Neuronal stem cell (in vitro differentiated cells): ENCODE data around the gene MOCOS.
"Not testable (repeated sequence)": the region's sequence is repeated elsewhere in the genome, so short reads cannot be mapped to it uniquely, and the experiment has no call there.

Source experiments
- DNase-seq: peaks from one replicate; pipeline ENCODE4 v3.0.0-alpha.2; 2013; ENCODE audit warnings: low spot score
- H2AFZ ChIP-seq: one replicate; pipeline ENCODE4 v1.6.1; 2013; ENCODE audit warnings: mild to moderate bottlenecking, low read length, inconsistent platforms
- H2AK5ac ChIP-seq: 2 replicates; pipeline ENCODE4 v1.6.1; 2013; ENCODE audit warnings: low read depth, mild to moderate bottlenecking, inconsistent platforms, low read length, moderate library complexity, mixed read lengths
- H2BK120ac ChIP-seq: 2 replicates; pipeline ENCODE4 v1.6.1; 2013; ENCODE audit warnings: low read depth, mild to moderate bottlenecking, inconsistent platforms, low read length, moderate library complexity, mixed read lengths
- H2BK12ac ChIP-seq: one replicate; pipeline ENCODE4 v1.6.1; 2013; ENCODE audit warnings: low read length, inconsistent platforms
- H2BK15ac ChIP-seq: 2 replicates; pipeline ENCODE4 v1.6.1; 2013; ENCODE audit warnings: mild to moderate bottlenecking, low read length, inconsistent platforms, mixed read lengths
- H2BK5ac ChIP-seq: one replicate; pipeline ENCODE4 v1.6.1; 2013; ENCODE audit warnings: inconsistent platforms, mild to moderate bottlenecking, low read length, moderate library complexity
- H3K14ac ChIP-seq: one replicate; pipeline ENCODE4 v1.6.1; 2013; ENCODE audit warnings: low read length, inconsistent platforms
- H3K18ac ChIP-seq: 2 replicates; pipeline ENCODE4 v1.6.1; 2013; ENCODE audit warnings: low read length, inconsistent platforms
- H3K23ac ChIP-seq: 2 replicates; pipeline ENCODE4 v1.6.1; 2013; ENCODE audit warnings: low read depth, mild to moderate bottlenecking, mixed read lengths, low read length, inconsistent platforms; ENCODE audit not compliant: poor library complexity
- H3K27ac ChIP-seq: replicated peaks from 3 replicates; pipeline ENCODE4 v1.5.1; 2013; ENCODE audit warnings: low read length, inconsistent platforms
- H3K27me3 ChIP-seq, 3 experiments: 2 replicates each; pipeline ENCODE4 v1.6.1; 2013; ENCODE audit warnings: low read length in 3 of 3, mild to moderate bottlenecking in 2 of 3, inconsistent platforms in 1 of 3, low read depth in 1 of 3, mixed read lengths in 1 of 3, moderate library complexity in 1 of 3; ENCODE audit not compliant: control insufficient read depth in 3 of 3, insufficient read depth in 3 of 3
- H3K36me3 ChIP-seq, 2 donors: replicated peaks in 1 of 2; 2 replicates each; pipeline ENCODE4 v1.6.1; 2013; ENCODE audit warnings: low read length in 2 of 2; ENCODE audit not compliant: control insufficient read depth in 2 of 2, insufficient read depth in 2 of 2
- H3K4ac ChIP-seq: 2 replicates; pipeline ENCODE4 v1.6.1; 2013; ENCODE audit warnings: inconsistent platforms, mild to moderate bottlenecking, low read length, moderate library complexity
- H3K4me1 ChIP-seq, 2 donors: 1 replicate in 1 of 2; 2 replicates in 1 of 2; pipeline ENCODE4 v1.6.1; 2013; ENCODE audit warnings: low read length in 2 of 2, low read depth in 1 of 2; ENCODE audit not compliant: control insufficient read depth in 2 of 2, insufficient read depth in 1 of 2
- H3K4me2 ChIP-seq: one replicate; pipeline ENCODE4 v1.6.1; 2013; ENCODE audit warnings: mild to moderate bottlenecking, low read length, inconsistent platforms; ENCODE audit not compliant: insufficient read depth, poor library complexity, severe bottlenecking
- H3K4me3 ChIP-seq, 2 donors: 2 replicates each; pipeline ENCODE4 v1.5.1; 2013; ENCODE audit warnings: low read length in 2 of 2, mild to moderate bottlenecking in 2 of 2, inconsistent platforms in 1 of 2, moderate library complexity in 1 of 2
- H3K79me1 ChIP-seq: one replicate; pipeline ENCODE4 v1.6.1; 2013; ENCODE audit warnings: low read depth, mild to moderate bottlenecking, inconsistent platforms, low read length, moderate library complexity
- H3K9ac ChIP-seq: one replicate; pipeline ENCODE4 v1.6.1; 2013; ENCODE audit warnings: mild to moderate bottlenecking, low read depth, low read length, inconsistent platforms; ENCODE audit not compliant: poor library complexity
- H3K9me3 ChIP-seq, 2 donors: replicated peaks in 1 of 2; 2 replicates each; pipeline versions ENCODE3 to v1.6.1; 2013; ENCODE audit warnings: low read length in 2 of 2, mild to moderate bottlenecking in 2 of 2, inconsistent platforms in 1 of 2, low read depth in 1 of 2, mixed read lengths in 1 of 2, moderate library complexity in 1 of 2; ENCODE audit not compliant: control insufficient read depth in 2 of 2, insufficient read depth in 1 of 2
- H4K8ac ChIP-seq: one replicate; pipeline ENCODE4 v1.6.1; 2013; ENCODE audit warnings: low read depth, mild to moderate bottlenecking, inconsistent platforms, low read length, moderate library complexity
- H4K91ac ChIP-seq: one replicate; pipeline ENCODE4 v1.6.1; 2013; ENCODE audit warnings: low read length, low read depth, mild to moderate bottlenecking, inconsistent platforms; ENCODE audit not compliant: poor library complexity
- WGBS, 2 donors: extraction: QIAGEN DNeasy Blood & Tissue Kit; methylation state at CpG; one replicate each; pipeline ENCODE4 v1.1.7; 2013; ENCODE audit warnings: missing lambda C conversion rate in 2 of 2, mixed read lengths in 1 of 2; ENCODE audit not compliant: insufficient read length in 2 of 2, insufficient replicate concordance in 1 of 2; ENCODE audit errors: extremely low coverage in 2 of 2; 5-methylcytosine and 5-hydroxymethylcytosine counted together

The MOCOS gene

GRCh38 chr18:36207969-36208368, 20.7 kb downstream of the MOCOS start:
- not testable (repeated sequence) for H3K27ac ChIP-seq, H2BK12ac ChIP-seq, H2AK5ac ChIP-seq, H3K23ac ChIP-seq, H3K9ac ChIP-seq, H3K4me1 ChIP-seq, H3K4ac ChIP-seq, DNase-seq, H2BK120ac ChIP-seq, H3K4me3 ChIP-seq, H3K36me3 ChIP-seq, H3K9me3 ChIP-seq, H2BK5ac ChIP-seq, H2AFZ ChIP-seq, H3K27me3 ChIP-seq, H3K14ac ChIP-seq, H3K79me1 ChIP-seq, H2BK15ac ChIP-seq, H4K91ac ChIP-seq, H3K18ac ChIP-seq, H4K8ac ChIP-seq, H3K4me2 ChIP-seq
- WGBS, 2 donors, result no CpG with 5 or more reads among the region's 2 CpGs

- Histone ChIP-seq H3K79me1 (no peaks in the 10 kb centered on the region), H3K4ac (no peak overlapping the region), H3K9me3 (peaks cover 0 to 2% of the 10 kb centered on the region in 2 donors), H2AK5ac (no peak overlapping the region), H3K36me3 (no peaks in the 10 kb centered on the region), H2BK12ac (no peak overlapping the region), H2AFZ (no peak overlapping the region), H2BK120ac (no peak overlapping the region), H3K23ac (no peak overlapping the region), H4K91ac (no peak overlapping the region), H3K27me3 (no peaks in the 10 kb centered on the region), H4K8ac (no peak overlapping the region), H2BK5ac (no peak overlapping the region), H3K14ac (no peak overlapping the region), H3K18ac (no peak overlapping the region), H3K4me1 (peaks cover 0 to 2% of the 10 kb centered on the region in 2 donors), H3K9ac (no peak overlapping the region), H2BK15ac (no peak overlapping the region), H3K4me3 (no peak overlapping the region), H3K27ac (no peak overlapping the region), H3K4me2 (no peak overlapping the region)
- WGBS, 2 donors, result no CpG with 5 or more reads among the region's 6 CpGs
- no peak for DNase-seq
These were observed 24.3 kb downstream of the MOCOS start for GRCh38 chr18:36211612-36212065.

GRCh38 chr18:36212301-36213171, 25.2 kb downstream of the MOCOS start:
- H2BK15ac ChIP-seq, result no peak overlapping the region
- H2BK5ac ChIP-seq, result no peak overlapping the region
- no peak overlapping the region for H3K23ac ChIP-seq
- no peak overlapping the region for H3K27ac ChIP-seq
- H3K79me1 ChIP-seq, result no peaks in the 10 kb centered on the region
- no peak overlapping the region for H3K4me3 ChIP-seq
- H3K4me1 ChIP-seq, result peaks cover 0 to 2% of the 10 kb centered on the region in 2 donors
- H3K4ac ChIP-seq, result no peak overlapping the region
- no peak for DNase-seq
- no peak overlapping the region for H4K8ac ChIP-seq
- no peak overlapping the region for H3K14ac ChIP-seq
- H2AK5ac ChIP-seq, result no peak overlapping the region
- H2AFZ ChIP-seq, result peak overlapping the region; percentile 57
- no peak overlapping the region for H3K9ac ChIP-seq
- H2BK12ac ChIP-seq, result no peak overlapping the region
- no peaks in the 10 kb centered on the region for H3K36me3 ChIP-seq
- no peak overlapping the region for H2BK120ac ChIP-seq
- H3K18ac ChIP-seq, result no peak overlapping the region
- WGBS, 2 donors, result no CpG with 5 or more reads among the region's 13 CpGs
- H3K27me3 ChIP-seq, result no peaks in the 10 kb centered on the region
- H4K91ac ChIP-seq, result no peak overlapping the region
- peaks cover 0 to 2% of the 10 kb centered on the region in 2 donors for H3K9me3 ChIP-seq
- no peak overlapping the region for H3K4me2 ChIP-seq

DNA sequence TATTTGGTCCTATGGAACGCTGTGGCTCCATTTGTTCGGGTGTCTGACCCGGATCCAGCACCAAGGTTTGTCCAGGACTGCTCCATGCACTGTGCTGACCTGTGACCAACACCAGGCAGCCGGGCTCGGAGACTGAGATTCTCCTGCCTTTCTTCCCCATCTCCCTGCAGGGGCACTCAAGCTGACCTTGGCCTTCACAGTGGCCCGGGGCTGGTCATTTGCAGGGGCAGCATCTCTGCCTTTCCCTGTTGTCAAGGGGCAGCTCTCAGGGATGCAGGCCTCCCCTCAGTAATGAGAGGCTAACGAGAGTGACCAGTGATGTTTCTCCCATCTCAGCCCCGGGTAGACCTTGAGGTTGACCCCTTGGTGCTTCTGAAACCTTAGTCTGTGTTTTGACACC, 27.5 kb downstream of the MOCOS start:
- no peak for DNase-seq
- peak overlapping the region; percentile 68 for H3K23ac ChIP-seq
- no CpG with 5 or more reads among the region's 8 CpGs for WGBS, 2 donors

More for the DNA sequence above, 27.5 kb downstream of the MOCOS start:
- H3K9me3 ChIP-seq, result peaks cover 0 to 2% of the 10 kb centered on the region in 2 donors
- no peak overlapping the region for H4K91ac ChIP-seq
- H2BK120ac ChIP-seq, result no peak overlapping the region
- H3K27ac ChIP-seq, result no peak overlapping the region
- H3K4me2 ChIP-seq, result no peak overlapping the region
- peaks cover 0 to 2% of the 10 kb centered on the region in 2 donors for H3K4me1 ChIP-seq
- H3K27me3 ChIP-seq, result peaks cover 0 to 4% (median 0%) of the 10 kb centered on the region in 3 experiments
- H2BK15ac ChIP-seq, result no peak overlapping the region
- no peak overlapping the region for H3K18ac ChIP-seq
- peak overlapping the region in 1 of 2 donors; percentile 52 for H3K4me3 ChIP-seq
- no peak overlapping the region for H3K9ac ChIP-seq
- no peak overlapping the region for H2BK12ac ChIP-seq
- H2BK5ac ChIP-seq, result no peak overlapping the region
- H3K4ac ChIP-seq, result no peak overlapping the region
- no peaks in the 10 kb centered on the region for H3K79me1 ChIP-seq
- no peak overlapping the region for H2AK5ac ChIP-seq
- H3K36me3 ChIP-seq, result no peaks in the 10 kb centered on the region
- no peak overlapping the region for H2AFZ ChIP-seq
- H4K8ac ChIP-seq, result no peak overlapping the region
- H3K14ac ChIP-seq, result no peak overlapping the region
